Smooth muscle cell (in vitro differentiated cells): Measurements from ENCODE around the gene RRAS2. TPM values are rescaled to one million over a fixed set of nuclear protein-coding genes. Genes with fewer than 3 reads are reported as not detected.

Experiments
- DNase-seq: peaks from one replicate; lab custom pipeline; 2025; ENCODE audit not compliant: unreplicated experiment; lab: John Stamatoyannopoulos, UW
- H2AFZ ChIP-seq: fragments of 200-600 bp; sonication (generic); 2 replicates; pipeline ENCODE4 v1.6.0; 2016; ENCODE audit warnings: antibody characterized with exemption, low read depth, mild to moderate bottlenecking
- H3F3A ChIP-seq: fragments of 200-600 bp; sonication (generic); 2 replicates; pipeline ENCODE4 v1.6.0; 2017; ENCODE audit warnings: antibody characterized with exemption, low read depth
- H3K27ac ChIP-seq: fragments of 200-600 bp; sonication (generic); 2 replicates; pipeline ENCODE4 v1.5.1; 2016; ENCODE audit warnings: low read depth, mild to moderate bottlenecking
- H3K27me3 ChIP-seq: fragments of 200-600 bp; sonication (generic); 2 replicates; pipeline ENCODE4 v1.6.1; 2016; ENCODE audit warnings: low read depth, mild to moderate bottlenecking
- H3K36me3 ChIP-seq: fragments of 200-600 bp; sonication (generic); 2 replicates; pipeline ENCODE4 v1.5.1; 2016; ENCODE audit warnings: low read depth
- H3K4me1 ChIP-seq: fragments of 200-600 bp; sonication (generic); 2 replicates; pipeline ENCODE4 v1.5.1; 2016; ENCODE audit warnings: low read depth
- H3K4me2 ChIP-seq: fragments of 200-600 bp; sonication (generic); 2 replicates; pipeline ENCODE4 v1.6.0; 2016; ENCODE audit warnings: mild to moderate bottlenecking
- H3K4me3 ChIP-seq: fragments of 200-600 bp; sonication (generic); 2 replicates; pipeline ENCODE4 v1.5.1; 2016; ENCODE audit warnings: mild to moderate bottlenecking
- H3K79me2 ChIP-seq: fragments of 200-600 bp; sonication (generic); 2 replicates; pipeline ENCODE4 v1.6.0; 2016; ENCODE audit warnings: low read depth, mild to moderate bottlenecking
- H3K9ac ChIP-seq: fragments of 200-600 bp; sonication (generic); 2 replicates; pipeline ENCODE4 v1.6.0; 2016; ENCODE audit warnings: low read depth
- H3K9me3 ChIP-seq: fragments of 200-600 bp; sonication (generic); replicated peaks from 2 replicates; pipeline ENCODE4 v1.5.1; 2016; ENCODE audit warnings: low read depth
- H4K20me1 ChIP-seq: fragments of 200-600 bp; sonication (generic); 2 replicates; pipeline ENCODE4 v1.6.0; 2016; ENCODE audit warnings: low read depth
- CTCF ChIP-seq: fragments of 200-600 bp; sonication (generic); IDR thresholded peaks from 2 replicates; pipeline ENCODE4 v1.5.1; 2017; ENCODE audit warnings: borderline replicate concordance, mild to moderate bottlenecking, antibody characterized with exemption; ENCODE audit not compliant: insufficient read depth, poor library complexity, severe bottlenecking
- WGBS: methylation state at CpG from one replicate; pipeline ENCODE4 v1.1.7; 2016; ENCODE audit warnings: low lambda C conversion rate; 5-methylcytosine and 5-hydroxymethylcytosine counted together
- polyA plus RNA-seq: library from polyadenylated mRNA; unstranded; fragments of >200 nt; fragmentation: Nextera tagmentation; extraction: Ambion mirVana; gene quantifications from 2 replicates; pipeline ENCODE4 v1.2.1, GENCODE V29; 2016
- total RNA-seq: library from RNA; depleted of rRNA; stranded (reverse); fragments of >200 nt; gene quantifications from 2 replicates; pipeline ENCODE4 v1.2.3, GENCODE V29; 2014

The RRAS2 gene
- total and polyA plus RNA-seq, 2 experiments from 2014 or later: 27.3 to 53.6 TPM

GRCh38 chr11:14373941-14374646 is 15.1 kb upstream of the RRAS2 start:
- Histone ChIP-seq H3K79me2 (no peaks in the 10 kb centered on the region), H3K4me1 (no peaks in the 10 kb centered on the region), H2AFZ (no peak overlapping the region), H3K9me3 (no peaks in the 10 kb centered on the region), H3K27me3 (peaks cover 14% of the 10 kb centered on the region), H3K27ac (no peak overlapping the region), H3K4me2 (no peak overlapping the region), H4K20me1 (no peaks in the 10 kb centered on the region), H3K9ac (no peak overlapping the region), H3K36me3 (no peaks in the 10 kb centered on the region), H3F3A (no peaks in the 10 kb centered on the region), H3K4me3 (no peak overlapping the region)
- TF ChIP-seq CTCF: no peak
- DNase-seq: no peak
- WGBS: 91% methylated on average over 2 of the region's 2 CpGs

- H3K4me2 ChIP-seq: no peak overlapping the region
- WGBS: 81% methylated on average over 2 of the region's 2 CpGs
- no peaks in the 10 kb centered on the region for H3K79me2 ChIP-seq
- no peak overlapping the region for H3K4me3 ChIP-seq
- H3K27me3 ChIP-seq: no peaks in the 10 kb centered on the region
- H2AFZ ChIP-seq: no peak overlapping the region
- no peaks in the 10 kb centered on the region for H4K20me1 ChIP-seq
- no peaks in the 10 kb centered on the region for H3F3A ChIP-seq
- H3K9ac ChIP-seq: no peak overlapping the region
- no peak overlapping the region for H3K27ac ChIP-seq
- H3K9me3 ChIP-seq: no peaks in the 10 kb centered on the region
- no peak for TF ChIP-seq CTCF
- no peak for DNase-seq
- no peaks in the 10 kb centered on the region for H3K36me3 ChIP-seq
- no peaks in the 10 kb centered on the region for H3K4me1 ChIP-seq
These were observed 13.0 kb upstream of the RRAS2 start for GRCh38 chr11:14372011-14372410.

- Histone ChIP-seq H2AFZ (no peak overlapping the region), H3K4me1 (no peaks in the 10 kb centered on the region), H3K27ac (no peak overlapping the region), H3K79me2 (no peaks in the 10 kb centered on the region), H3K9ac (no peak overlapping the region), H4K20me1 (no peaks in the 10 kb centered on the region), H3F3A (no peaks in the 10 kb centered on the region), H3K4me2 (no peak overlapping the region), H3K4me3 (no peak overlapping the region), H3K9me3 (no peaks in the 10 kb centered on the region), H3K36me3 (no peaks in the 10 kb centered on the region), H3K27me3 (no peaks in the 10 kb centered on the region)
- no peak for TF ChIP-seq CTCF
- DNase-seq: no peak
These were observed 12.3 kb upstream of the RRAS2 start for GRCh38 chr11:14371249-14371648.

- no peaks in the 10 kb centered on the region for H3F3A ChIP-seq
- H3K9ac ChIP-seq: no peak overlapping the region
- no peak for TF ChIP-seq CTCF
- H3K79me2 ChIP-seq: no peaks in the 10 kb centered on the region
- no peaks in the 10 kb centered on the region for H3K27me3 ChIP-seq
- H4K20me1 ChIP-seq: no peaks in the 10 kb centered on the region
- DNase-seq: no peak
- WGBS: 38% methylated on average over 1 of the region's 1 CpG
- H3K9me3 ChIP-seq: no peaks in the 10 kb centered on the region
- no peak overlapping the region for H2AFZ ChIP-seq
- no peak overlapping the region for H3K4me2 ChIP-seq
- no peak overlapping the region for H3K27ac ChIP-seq
- no peak overlapping the region for H3K4me3 ChIP-seq
- H3K4me1 ChIP-seq: no peaks in the 10 kb centered on the region
- H3K36me3 ChIP-seq: no peaks in the 10 kb centered on the region
These were observed 11.5 kb upstream of the RRAS2 start for GRCh38 chr11:14370496-14370895.
